Uterus (tissue), 2 donors: ENCODE results near the gene SASH1.

Source experiments
- CTCF ChIP-seq, 4 experiments: fragments of 200-600 bp in 2 of 4; fragments of 450-650 bp in 2 of 4; sonication (generic) in 2 of 4; IDR thresholded peaks; one replicate each; pipeline ENCODE4 v1.5.1; 2016 to 2019; ENCODE audit warnings: antibody characterized with exemption in 4 of 4, mild to moderate bottlenecking in 2 of 4, moderate library complexity in 1 of 4
- POLR2A ChIP-seq, 2 donors: fragments of 450-650 bp; IDR thresholded peaks; one replicate each; pipeline ENCODE4 v1.6.1; 2016; ENCODE audit warnings: antibody characterized with exemption in 2 of 2, mild to moderate bottlenecking in 1 of 2, moderate library complexity in 1 of 2

- TF ChIP-seq CTCF (IDR thresholded peaks at IDR 0.05) (no peak), POLR2A (IDR thresholded peaks at IDR 0.05) (no peak)
These were observed 178.9 kb downstream of the SASH1 start for GRCh38 chr6:148521586-148521985.
